Stimulated activated CD4-positive, alpha-beta T cell treated with anti-CD3 and anti-CD28 coated beads, Interleukin-4, amount 100 ng/mL, for 4 hours (primary cell): Measurements from ENCODE around the gene ZNF865.
A peak's percentile ranks its signal among the peaks of the same experiment; 100 is the strongest.

Experiments
- DNase-seq, 2 experiments: peaks; one replicate each; pipeline ENCODE4 v3.0.0-alpha.2; 2020

ZNF865 gene

DNA sequence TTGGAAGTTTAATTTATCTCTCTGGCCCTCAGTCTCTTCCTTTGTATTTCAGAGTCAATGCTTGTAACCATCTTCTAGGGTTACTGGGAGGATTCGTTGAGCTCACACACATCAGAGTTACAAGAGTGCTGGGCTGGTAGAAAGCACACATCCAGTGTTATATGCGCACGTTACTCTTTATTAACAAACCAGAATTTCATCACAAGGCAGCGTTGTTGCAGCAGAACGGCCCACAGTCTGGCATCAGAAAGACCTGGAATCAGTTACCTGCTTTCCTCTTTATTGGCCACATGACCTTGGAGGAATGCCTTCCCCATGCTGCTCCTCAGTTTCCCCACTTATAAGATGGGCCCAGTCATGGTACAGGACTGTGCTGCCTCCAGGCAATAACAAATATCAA lies 3.9 kb downstream of the ZNF865 start:
- DNase-seq, result no peak

DNA sequence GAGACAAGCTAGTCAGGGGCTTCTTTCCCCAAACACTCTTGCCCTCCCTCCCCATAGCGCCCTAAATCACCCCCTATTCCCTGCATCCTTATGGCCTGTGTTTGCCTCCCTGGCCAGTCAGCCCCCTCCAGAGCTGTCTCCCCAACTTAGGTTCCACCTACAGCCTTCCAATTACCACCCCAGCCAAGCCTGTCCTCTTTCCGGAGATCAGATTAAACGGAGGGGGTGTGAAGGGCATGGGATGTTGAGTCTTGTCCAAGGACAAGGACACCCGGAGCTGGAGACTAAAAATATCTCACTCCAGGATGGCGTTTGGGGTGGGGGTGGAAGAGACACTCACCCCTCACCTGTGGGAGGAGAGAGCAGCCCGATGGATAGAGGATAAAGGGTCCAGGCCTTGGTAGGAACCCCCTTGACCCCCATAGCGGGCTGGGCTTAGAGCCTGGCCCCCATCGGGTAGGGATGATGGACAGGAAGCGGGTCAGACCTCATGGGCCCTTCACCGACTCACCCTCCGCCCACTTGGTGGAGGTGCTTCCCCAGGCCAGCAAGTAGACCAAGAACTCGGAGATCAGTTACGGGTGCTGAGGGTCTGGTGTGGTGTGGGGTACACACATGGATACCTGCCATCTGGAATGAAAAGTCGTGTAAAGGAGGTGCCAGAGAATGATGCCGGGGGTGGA lies 6.0 kb downstream of the ZNF865 start:
- no peak for DNase-seq

DNA sequence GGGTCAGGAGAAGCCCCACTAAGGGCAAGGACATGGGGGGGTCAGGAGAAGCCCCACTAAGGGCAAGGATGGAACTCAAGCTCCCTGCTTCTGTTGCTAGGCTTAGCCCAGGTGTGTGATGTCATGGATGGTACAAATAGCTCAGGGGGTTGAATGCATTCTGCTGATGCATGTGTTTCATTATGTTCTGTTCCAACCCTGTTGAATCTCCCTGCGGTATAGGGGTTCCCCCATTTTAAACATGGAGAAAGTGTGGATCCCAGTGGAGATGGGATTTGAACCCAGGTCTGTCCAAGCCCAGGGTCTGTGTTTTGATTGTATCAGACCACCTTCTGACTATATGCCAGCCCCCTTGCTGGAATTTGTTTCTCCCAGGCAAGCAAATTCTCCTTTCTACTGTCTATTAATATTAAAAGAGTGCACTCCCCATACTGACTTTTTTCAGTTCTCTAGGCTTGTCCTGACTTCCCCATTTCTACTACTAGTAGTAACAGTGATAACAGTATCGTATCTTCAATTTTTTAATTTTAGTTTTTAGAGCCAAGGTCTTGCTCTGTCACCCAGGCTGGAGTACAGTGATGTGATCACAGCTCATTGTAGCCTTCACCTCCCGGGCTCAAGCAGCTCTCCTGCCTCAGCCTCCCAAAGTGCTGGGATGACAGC lies 6.7 kb downstream of the ZNF865 start:
- DNase-seq, result no peak

DNA sequence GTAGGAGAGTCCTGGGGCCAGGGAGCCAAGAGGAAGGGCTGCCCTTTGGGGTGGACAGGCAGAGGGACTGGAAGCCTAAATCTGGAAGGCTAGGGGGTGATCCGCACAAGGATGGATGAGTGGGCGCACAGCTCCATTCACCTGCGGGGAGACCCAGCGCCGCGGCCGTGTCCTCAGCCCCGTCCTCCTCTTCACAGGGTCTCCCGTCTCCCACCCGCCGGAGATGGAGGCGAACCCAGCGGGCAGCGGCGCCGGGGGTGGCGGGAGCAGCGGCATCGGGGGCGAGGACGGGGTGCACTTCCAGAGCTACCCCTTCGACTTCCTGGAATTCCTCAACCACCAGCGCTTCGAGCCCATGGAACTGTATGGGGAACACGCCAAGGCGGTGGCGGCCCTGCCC lies 7.9 kb downstream of the ZNF865 start:
- no peak for DNase-seq

DNA sequence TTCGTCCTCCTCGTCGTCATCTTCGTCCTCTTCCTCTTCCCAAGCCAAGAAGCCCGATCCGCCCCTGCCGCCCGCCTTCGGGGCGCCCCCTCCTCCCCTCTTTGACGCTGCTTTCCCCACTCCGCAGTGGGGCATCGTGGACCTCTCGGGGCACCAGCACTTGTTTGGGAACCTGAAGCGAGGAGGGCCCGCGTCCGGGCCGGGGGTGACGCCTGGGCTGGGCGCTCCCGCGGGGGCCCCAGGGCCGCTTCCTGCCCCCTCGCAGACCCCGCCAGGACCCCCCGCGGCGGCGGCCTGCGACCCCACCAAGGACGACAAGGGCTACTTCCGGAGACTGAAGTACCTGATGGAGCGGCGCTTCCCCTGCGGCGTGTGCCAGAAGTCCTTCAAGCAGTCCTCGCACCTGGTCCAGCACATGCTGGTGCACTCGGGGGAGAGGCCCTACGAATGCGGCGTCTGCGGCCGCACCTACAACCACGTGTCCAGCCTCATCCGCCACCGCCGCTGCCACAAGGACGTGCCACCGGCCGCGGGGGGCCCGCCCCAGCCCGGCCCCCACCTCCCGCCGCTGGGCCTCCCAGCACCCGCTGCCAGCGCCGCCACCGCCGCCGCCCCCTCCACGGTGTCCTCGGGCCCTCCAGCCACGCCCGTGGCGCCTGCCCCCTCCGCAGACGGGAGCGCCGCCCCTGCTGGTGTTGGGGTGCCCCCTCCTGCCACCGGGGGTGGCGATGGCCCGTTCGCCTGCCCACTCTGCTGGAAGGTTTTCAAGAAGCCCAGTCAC lies 8.7 kb downstream of the ZNF865 start:
- no peak for DNase-seq

DNA sequence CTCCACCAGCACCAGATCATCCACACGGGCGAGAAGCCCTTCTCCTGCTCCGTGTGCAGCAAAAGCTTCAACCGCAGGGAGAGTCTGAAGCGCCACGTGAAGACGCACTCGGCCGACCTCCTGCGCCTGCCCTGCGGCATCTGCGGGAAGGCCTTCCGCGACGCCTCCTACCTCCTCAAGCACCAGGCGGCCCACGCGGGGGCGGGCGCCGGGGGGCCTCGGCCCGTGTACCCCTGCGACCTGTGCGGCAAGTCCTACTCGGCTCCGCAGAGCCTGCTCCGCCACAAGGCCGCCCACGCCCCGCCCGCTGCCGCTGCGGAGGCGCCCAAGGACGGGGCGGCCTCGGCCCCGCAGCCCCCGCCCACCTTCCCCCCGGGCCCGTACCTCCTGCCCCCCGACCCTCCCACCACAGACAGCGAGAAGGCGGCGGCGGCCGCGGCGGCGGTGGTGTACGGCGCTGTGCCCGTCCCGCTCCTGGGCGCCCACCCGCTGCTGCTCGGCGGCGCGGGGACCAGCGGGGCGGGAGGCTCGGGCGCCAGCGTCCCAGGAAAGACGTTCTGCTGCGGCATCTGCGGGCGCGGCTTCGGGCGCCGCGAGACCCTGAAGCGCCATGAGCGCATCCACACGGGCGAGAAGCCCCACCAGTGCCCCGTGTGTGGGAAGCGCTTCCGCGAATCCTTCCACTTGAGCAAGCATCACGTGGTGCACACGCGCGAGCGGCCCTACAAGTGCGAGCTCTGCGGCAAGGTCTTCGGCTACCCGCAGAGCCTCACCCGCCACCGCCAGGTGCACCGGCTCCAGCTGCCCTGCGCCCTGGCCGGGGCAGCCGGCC lies 9.5 kb downstream of the ZNF865 start:
- no peak for DNase-seq

DNA sequence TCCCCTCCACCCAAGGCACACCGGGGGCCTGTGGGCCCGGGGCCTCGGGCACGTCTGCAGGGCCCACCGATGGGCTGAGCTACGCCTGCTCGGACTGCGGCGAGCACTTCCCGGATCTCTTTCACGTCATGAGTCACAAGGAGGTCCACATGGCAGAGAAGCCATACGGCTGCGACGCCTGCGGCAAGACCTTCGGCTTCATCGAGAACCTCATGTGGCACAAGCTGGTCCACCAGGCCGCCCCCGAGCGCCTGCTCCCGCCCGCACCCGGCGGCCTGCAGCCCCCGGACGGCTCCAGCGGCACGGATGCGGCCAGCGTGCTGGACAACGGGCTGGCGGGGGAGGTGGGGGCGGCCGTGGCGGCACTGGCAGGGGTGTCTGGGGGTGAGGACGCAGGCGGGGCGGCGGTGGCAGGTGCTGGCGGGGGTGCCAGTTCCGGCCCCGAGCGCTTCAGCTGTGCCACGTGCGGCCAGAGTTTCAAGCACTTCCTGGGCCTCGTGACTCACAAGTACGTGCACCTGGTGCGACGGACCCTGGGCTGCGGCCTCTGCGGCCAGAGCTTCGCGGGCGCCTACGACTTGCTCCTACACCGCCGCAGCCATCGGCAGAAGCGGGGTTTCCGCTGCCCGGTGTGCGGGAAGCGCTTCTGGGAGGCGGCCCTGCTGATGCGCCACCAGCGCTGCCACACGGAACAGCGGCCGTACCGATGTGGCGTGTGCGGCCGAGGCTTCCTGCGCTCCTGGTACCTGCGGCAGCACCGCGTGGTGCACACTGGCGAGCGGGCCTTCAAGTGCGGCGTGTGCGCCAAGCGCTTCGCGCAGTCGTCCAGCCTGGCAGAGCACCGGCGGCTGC lies 10.3 kb downstream of the ZNF865 start:
- no peak for DNase-seq

DNA sequence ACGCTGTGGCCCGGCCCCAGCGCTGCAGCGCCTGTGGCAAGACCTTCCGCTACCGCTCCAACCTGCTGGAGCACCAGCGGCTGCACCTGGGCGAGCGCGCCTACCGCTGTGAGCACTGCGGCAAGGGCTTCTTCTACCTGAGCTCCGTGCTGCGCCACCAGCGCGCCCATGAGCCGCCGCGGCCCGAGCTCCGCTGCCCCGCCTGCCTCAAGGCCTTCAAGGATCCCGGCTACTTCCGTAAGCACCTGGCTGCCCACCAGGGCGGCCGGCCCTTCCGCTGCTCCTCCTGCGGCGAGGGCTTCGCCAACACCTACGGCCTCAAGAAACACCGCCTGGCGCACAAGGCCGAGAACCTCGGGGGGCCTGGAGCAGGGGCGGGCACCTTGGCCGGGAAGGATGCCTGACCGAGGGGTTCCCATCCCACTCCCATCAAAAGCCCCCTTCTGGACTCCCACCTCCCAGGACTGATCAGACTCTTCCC lies 11.0 kb downstream of the ZNF865 start:
- no peak for DNase-seq

DNA sequence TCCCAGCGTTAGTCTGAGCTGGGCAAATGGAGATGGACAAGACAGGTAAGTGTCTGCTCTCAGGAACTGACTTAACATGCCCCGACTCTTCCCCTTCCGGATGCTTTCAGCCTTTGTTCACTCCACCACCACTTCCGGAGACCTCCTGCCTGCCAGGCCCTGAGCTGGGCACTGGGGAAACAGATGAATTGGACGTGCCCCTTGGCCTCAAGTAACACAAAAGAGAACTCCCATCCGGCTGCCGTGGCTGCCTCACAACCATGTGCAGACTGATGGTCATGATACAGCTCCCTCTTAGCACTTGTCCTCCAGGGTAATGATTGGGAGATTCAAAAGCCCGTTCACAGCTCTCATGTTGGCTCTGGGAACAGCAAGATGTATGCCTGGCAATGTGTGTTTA lies 12.0 kb downstream of the ZNF865 start:
- DNase-seq, result no peak

DNA sequence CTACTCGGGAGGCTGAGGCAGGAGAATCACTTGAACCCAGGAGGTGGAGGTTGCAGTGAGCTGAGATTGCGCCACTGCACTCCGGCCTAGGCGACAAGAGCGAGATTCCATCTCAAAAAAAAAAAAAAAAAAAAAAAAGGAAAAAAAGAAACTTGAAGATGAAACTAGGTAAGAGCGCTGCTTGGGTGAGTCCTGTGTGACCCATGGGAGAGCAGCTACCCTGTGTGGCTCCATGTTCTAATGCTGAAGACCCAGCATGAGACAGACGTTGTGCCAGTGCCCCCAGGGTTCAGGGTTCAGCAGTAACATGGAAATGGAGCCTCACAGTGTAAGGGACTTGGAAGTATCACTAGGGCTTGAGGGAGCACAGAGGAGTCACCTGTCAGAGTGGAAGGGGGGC lies 13.0 kb downstream of the ZNF865 start:
- DNase-seq, result no peak

DNA sequence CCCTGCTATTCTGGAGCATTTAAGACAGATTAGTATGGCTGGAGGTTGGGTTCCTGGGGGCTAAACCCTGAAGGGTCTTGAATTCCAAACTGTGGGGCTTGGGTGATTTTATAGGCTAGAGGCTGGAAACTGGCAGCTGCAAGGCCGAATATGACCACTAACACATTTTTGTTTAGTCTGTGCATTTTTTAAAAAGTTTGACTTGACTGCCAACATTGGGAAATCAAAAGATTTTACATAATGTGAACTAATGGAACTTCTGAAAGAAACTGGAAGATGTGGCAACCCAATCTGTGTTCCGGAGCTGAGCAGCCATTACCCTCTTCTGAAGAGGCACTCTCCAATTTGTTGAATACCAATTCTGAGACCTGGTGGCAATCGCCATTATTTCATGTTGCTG lies 13.8 kb downstream of the ZNF865 start:
- DNase-seq, result no peak

DNA sequence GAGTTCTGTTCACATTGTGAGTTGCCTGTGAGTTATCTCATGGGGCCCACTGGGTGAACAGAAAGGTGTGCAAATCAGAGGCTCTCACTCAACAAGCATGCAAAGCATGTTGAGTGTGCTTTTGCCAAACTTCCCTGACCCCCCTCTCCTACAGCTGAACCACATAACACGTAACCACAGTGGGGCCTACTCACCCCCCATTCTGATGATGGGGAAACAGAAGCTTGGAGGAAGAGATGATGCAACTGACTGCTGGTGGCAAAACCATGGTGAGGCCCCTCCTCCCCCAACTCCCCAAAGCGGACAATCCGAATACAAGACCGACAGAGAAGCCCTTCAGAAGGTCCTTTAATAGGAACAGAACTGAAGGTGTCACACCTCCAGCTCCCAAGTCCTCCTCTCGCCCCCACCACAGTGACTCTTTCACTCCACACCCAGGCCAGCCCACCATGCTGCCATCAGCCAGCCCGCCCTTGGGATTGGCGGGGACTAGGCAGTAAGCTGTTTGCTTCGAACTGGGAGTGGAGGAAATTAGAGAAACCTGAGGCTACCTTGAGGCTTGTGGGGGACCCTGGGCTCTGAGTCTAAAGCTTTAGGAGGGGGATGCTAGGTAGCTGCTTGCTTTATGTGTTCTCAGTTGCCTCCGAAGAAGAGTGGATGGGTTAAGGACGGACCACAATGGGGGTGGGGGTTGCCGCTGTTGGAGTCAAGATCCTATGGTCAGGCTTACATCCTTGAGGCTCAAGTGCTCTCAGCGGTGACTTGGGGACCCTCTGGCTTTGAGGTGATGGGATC lies 15.2 kb downstream of the ZNF865 start:
- peak in 1 of 2 experiments; percentile 36 for DNase-seq

DNA sequence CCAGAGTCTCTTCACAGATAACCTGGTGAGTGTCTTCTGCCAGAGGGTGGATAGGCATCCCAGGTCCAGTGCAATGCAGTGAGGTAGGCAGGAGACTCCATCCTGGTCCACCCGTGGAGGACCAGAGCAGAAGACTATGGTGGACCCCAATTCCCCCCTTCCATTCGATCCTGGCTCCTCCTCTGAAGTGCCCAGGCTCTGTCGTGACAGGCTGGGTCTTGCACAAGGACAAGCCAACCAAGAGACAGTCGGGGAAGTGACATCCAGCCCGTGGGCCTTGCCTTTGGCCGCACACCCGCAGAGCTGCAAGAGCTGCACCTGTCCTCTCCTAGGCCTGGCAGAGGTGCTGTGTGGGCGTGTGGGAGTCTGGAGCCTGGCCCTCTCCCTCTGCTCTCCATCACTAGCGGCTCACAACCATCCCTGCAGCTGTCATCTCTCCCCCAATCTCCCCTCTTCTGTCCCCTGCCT lies 15.8 kb downstream of the ZNF865 start:
- no peak for DNase-seq

DNA sequence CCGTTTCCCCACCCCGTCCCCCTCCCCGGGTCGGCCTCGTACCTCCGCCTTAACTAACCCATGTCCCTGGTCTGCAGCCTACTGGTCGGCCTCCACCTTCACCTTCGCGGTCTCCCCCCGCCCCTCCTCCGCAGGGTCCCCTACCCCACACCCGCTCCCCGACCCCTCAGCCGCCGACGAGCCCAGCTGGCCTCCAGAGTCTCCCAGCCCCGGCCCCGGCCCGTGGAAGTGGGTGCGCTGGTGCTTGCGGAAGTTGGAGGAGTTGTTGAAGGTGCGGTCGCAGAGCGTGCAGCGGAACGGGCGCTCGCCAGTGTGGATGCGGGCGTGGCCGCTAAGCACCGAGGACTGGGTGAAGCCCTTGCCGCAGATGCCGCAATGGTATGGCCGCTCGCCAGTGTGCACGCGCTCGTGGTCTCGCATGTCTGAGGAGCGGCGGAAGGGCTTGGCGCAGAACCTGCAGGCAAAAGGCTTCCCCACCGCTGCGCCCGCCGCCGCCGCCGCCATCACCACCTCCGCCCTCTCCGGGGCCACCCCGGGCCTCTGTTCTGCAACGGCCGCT lies 16.3 kb downstream of the ZNF865 start:
- DNase-seq, result no peak

DNA sequence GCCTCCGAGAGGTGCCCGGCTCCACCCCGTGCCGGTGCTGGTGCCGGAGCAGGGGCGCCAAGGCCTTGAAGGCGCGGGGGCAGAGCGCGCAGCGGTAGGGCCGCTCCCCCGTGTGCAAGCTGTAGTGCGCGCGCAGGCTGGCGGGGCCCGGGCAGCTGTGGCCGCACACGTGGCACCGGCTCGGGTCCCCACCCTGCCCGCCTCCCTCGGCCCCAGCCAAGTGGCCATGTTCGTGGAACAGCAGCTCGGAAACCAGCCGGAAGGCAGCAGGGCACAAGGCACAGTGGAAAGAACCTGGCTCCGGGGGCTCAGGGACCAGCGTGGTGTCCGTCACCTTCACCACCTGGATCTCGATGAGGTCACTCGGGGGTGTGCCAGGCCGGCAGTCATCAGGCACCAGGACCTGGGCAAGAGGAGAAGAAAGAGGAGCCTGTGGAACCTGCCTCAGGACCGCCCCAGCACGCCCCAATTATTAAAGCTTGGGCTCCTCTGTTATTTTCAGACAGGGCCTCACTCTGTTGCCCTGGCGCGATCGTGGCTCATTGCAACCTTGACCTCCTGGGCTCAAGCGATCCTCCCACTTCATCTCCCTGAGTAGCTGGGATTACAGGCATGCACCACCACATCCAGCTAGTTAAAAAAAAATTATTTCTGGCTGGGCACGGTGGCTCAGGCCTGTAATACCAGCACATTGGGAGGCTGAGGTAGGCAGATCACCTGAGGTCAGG lies 17.0 kb downstream of the ZNF865 start:
- no peak for DNase-seq

DNA sequence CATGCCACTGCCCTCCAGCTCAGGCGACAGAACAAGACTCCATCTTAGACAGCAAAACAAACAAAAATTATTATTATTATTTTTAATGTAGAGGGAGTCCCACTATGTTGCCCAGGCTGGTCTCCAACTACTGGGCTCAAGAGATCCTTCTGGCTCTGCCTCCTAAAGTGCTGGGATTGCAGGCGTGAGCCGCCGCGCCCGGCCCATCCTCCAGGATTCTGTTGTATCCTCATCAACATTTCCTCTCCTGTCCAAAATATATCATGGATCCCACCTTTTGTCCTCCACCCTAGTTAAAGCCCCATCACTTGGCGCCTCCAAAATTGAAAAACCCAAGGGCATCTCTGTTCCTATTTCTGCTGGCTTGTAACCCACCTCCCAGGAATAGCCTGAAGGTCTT lies 17.7 kb downstream of the ZNF865 start:
- no peak for DNase-seq

DNA sequence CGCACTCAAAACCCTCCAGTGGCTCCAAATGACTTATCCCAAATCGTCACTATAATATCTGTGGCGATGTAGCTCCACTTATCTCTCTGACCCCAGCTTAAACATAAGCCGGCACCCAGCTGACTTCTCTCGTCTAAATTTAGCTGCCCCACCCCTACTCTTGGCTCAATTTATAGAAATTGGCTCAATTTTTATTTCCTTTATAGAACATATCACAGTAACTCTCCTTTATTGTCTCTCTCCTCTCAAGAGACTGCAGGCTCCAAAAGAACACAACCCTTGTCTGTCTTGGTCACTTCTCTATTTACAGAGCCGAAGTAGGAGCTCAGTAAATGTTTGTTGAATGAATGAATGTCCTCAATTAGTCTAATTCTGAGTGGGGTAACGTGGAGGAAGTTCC lies 18.1 kb downstream of the ZNF865 start:
- DNase-seq, result no peak

DNA sequence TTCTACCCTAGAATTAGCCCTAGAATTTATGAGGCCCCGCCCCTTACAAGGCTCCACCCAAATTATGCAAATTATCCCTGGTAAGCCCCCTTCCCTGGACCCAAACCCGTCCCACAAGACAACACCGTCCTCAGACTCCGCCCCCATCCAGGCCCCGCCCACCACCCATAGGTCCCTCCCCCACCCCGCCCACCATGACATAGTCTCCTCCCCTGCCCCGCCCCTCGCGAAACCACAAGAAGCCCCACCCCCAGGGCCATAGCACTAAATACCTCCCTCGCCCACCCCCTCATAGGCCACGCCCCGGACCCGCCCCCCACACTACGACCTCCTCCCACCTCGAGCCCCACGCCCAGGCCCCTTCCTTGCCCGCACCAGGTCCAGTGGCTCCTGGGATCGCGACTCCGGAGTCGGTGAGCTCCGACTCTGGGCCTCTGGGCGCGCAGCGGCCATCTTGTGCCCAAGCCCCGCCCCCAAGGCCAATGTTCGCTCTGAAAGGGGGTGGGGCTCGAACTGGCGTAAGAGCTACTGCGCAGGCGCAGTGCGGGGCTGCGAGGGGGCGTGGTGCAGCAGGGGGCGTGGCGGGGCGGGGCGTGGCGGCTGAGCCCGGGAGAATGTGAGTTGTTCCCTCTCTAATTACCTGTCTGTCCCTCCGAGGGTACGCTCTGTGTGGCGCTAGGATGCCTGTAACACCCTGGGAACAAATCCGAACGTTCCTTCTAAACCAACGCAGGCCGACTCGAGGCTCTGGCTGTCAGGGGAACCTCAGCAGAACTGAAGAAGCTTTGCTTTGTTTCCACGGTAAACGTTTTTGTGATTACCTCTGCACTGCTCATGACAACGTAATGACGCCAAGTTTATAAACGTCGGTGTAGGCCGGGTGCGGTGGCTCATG lies 18.9 kb downstream of the ZNF865 start, which contains the start of gene ZNF784:
Gene ZNF784, minus strand, starts transcription at position 458 of the 895 bp plus-strand sequence. Its CDS starts 5 bp downstream, at position 453.
- peak; percentile 89 to 96 for DNase-seq

DNA sequence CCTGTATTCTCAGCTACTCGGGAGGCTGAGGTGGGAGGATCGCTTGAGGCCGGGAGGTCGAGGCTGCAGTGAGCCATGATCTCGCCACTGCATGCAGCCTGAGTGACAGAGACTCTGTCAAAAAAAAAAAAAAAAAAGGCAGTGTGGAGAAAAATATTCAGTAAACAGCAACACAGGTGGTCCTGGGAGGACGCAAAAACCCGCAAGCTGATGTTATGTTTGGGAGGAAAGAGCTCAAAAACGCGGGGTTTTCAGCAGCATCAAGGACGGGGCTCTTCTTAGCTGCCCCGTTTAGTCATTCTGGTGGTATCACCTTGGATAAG lies 19.5 kb downstream of the ZNF865 start:
- DNase-seq, result no peak
